ENCODE results near the gene KANSL3. TPM values are rescaled to one million over a fixed set of nuclear protein-coding genes. Genes with fewer than 3 reads are reported as not detected.

KANSL3 gene
- total RNA-seq, 2 experiments from 2014 or later: 54.4 to 61.8 TPM

DNA sequence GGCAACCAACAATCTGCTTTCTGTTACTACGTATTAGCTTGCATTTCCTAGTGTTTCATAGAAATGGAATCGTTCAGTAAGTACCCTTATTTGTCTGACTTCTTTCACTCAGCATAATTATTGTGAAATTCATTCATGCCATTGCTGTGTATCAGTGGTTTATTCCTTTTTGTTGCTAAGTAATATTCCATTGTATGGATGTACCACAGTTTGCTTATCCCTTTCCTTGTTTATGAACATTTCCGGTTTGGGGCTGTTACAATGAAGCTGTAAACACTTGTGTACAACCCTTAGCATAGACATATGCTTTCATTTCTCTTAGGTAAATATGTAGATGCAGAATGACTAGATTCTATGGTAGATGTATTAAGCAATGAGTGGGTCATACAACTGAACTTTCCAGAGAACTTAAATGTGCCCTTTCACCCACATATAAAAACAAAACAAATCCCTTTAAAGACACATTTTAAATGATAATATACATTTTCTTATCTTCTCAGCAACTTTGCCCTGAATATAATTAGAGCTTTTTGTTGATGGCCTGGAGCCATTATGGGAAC lies 26.3 kb upstream of the KANSL3 start:
- H3K27me3 ChIP-seq (ENCODE audit: control insufficient read depth in 1 of 2, insufficient read depth in 2 of 2, low read length in 2 of 2): no peaks in the 10 kb centered on the region
- TF ChIP-seq, protein P1, sequence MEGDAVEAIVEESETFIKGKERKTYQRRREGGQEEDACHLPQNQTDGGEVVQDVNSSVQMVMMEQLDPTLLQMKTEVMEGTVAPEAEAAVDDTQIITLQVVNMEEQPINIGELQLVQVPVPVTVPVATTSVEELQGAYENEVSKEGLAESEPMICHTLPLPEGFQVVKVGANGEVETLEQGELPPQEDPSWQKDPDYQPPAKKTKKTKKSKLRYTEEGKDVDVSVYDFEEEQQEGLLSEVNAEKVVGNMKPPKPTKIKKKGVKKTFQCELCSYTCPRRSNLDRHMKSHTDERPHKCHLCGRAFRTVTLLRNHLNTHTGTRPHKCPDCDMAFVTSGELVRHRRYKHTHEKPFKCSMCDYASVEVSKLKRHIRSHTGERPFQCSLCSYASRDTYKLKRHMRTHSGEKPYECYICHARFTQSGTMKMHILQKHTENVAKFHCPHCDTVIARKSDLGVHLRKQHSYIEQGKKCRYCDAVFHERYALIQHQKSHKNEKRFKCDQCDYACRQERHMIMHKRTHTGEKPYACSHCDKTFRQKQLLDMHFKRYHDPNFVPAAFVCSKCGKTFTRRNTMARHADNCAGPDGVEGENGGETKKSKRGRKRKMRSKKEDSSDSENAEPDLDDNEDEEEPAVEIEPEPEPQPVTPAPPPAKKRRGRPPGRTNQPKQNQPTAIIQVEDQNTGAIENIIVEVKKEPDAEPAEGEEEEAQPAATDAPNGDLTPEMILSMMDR (IDR thresholded peaks at IDR 0.05): no peak
- H3K27ac Mint-ChIP-seq: no peak overlapping the region
- H3K9me3 ChIP-seq (ENCODE audit: control insufficient read depth in 1 of 2, insufficient read depth in 1 of 2, low read length in 2 of 2): no peaks in the 10 kb centered on the region
- CTCF ChIA-PET: no interaction called here
- H3K36me3 Mint-ChIP-seq (ENCODE audit: low read depth): no peaks in the 10 kb centered on the region
- DNase-seq: no peak
- H3K4me1 ChIP-seq (ENCODE audit: insufficient read depth, low read length): no peaks in the 10 kb centered on the region
- peaks cover 3% of the 10 kb centered on the region for H3K27me3 Mint-ChIP-seq
- POLR2A ChIA-PET: no interaction called here
- no peak overlapping the region for H3K4me3 ChIP-seq (ENCODE audit: low read length)
- no peak overlapping the region for H3K27ac ChIP-seq (ENCODE audit: low read depth in 1 of 2, low read length in 2 of 2)
- H3K9me3 Mint-ChIP-seq: peaks cover 3% of the 10 kb centered on the region
- no peak overlapping the region for H3K4me3 Mint-ChIP-seq
- intact Hi-C loops (cut with DNase I, micrococcal nuclease): no loop called here
- H3K4me1 Mint-ChIP-seq (ENCODE audit: low read depth): no peaks in the 10 kb centered on the region
- ATAC-seq (ENCODE audit: poor library complexity): no peak
- no peaks in the 10 kb centered on the region for H3K36me3 ChIP-seq (ENCODE audit: insufficient read depth, low read length)

- Histone ChIP-seq H3K27me3 (ENCODE audit: control insufficient read depth in 1 of 2, insufficient read depth in 2 of 2, low read length in 2 of 2) (no peaks in the 10 kb centered on the region), H3K4me1 (ENCODE audit: insufficient read depth, low read length) (no peaks in the 10 kb centered on the region), H3K27ac (ENCODE audit: low read depth in 1 of 2, low read length in 2 of 2) (no peak overlapping the region), H3K4me3 (ENCODE audit: low read length) (no peak overlapping the region), H3K9me3 (ENCODE audit: control insufficient read depth in 1 of 2, insufficient read depth in 1 of 2, low read length in 2 of 2) (no peaks in the 10 kb centered on the region), H3K36me3 (ENCODE audit: insufficient read depth, low read length) (no peaks in the 10 kb centered on the region)
- H3K27ac Mint-ChIP-seq: no peak overlapping the region
- peaks cover 3% of the 10 kb centered on the region for H3K9me3 Mint-ChIP-seq
- ChIA-PET CTCF (interaction anchor here (0.5 to 1.3 kb wide), 2 partner anchors 12 to 1262 kb away, joined by 3 to 4 read pairs; no protein-coding TSS in a partner anchor), POLR2A (no interaction called here)
- no peak overlapping the region for H3K4me3 Mint-ChIP-seq
- no peak for DNase-seq
- H3K36me3 Mint-ChIP-seq (ENCODE audit: low read depth): no peaks in the 10 kb centered on the region
- no peak for ATAC-seq (ENCODE audit: poor library complexity)
- intact Hi-C loops (cut with DNase I, micrococcal nuclease): no loop called here
- TF ChIP-seq, protein P1 (IDR thresholded peaks at IDR 0.05): no peak
- no peaks in the 10 kb centered on the region for H3K4me1 Mint-ChIP-seq (ENCODE audit: low read depth)
- peaks cover 3% of the 10 kb centered on the region for H3K27me3 Mint-ChIP-seq
Measured at GRCh38 chr2:96663829-96664228, 25.7 kb upstream of the KANSL3 start.

- Mint-ChIP-seq H3K36me3 (ENCODE audit: low read depth) (no peaks in the 10 kb centered on the region), H3K4me1 (ENCODE audit: low read depth) (no peaks in the 10 kb centered on the region), H3K9me3 (peaks cover 3% of the 10 kb centered on the region), H3K4me3 (no peak overlapping the region), H3K27ac (no peak overlapping the region), H3K27me3 (peaks cover 3% of the 10 kb centered on the region)
- Histone ChIP-seq H3K4me1 (ENCODE audit: insufficient read depth, low read length) (no peaks in the 10 kb centered on the region), H3K27me3 (ENCODE audit: control insufficient read depth in 1 of 2, insufficient read depth in 2 of 2, low read length in 2 of 2) (no peaks in the 10 kb centered on the region), H3K36me3 (ENCODE audit: insufficient read depth, low read length) (no peaks in the 10 kb centered on the region), H3K9me3 (ENCODE audit: control insufficient read depth in 1 of 2, insufficient read depth in 1 of 2, low read length in 2 of 2) (no peaks in the 10 kb centered on the region), H3K27ac (ENCODE audit: low read depth in 1 of 2, low read length in 2 of 2) (no peak overlapping the region), H3K4me3 (ENCODE audit: low read length) (no peak overlapping the region)
- TF ChIP-seq, protein P1 (IDR thresholded peaks at IDR 0.05): no peak
- DNase-seq (no peak), ATAC-seq (ENCODE audit: poor library complexity) (no peak)
- intact Hi-C loops (cut with DNase I, micrococcal nuclease): no loop called here
- ChIA-PET POLR2A (no interaction called here), CTCF (interaction anchor here (0.5 to 1.3 kb wide), 2 partner anchors 13 to 1263 kb away, joined by 3 to 4 read pairs; no protein-coding TSS in a partner anchor)
Measured at GRCh38 chr2:96663177-96663576, 25.1 kb upstream of the KANSL3 start.
